ENCODE results near the gene CSK. TPM values are rescaled to one million over a fixed set of nuclear protein-coding genes. Genes with fewer than 3 reads are reported as not detected.

CSK gene
- total RNA-seq, 2 donors from 2014 or later = 64.3 to 126 TPM

- no peak overlapping the region for H3K4me3 ChIP-seq
- no peaks in the 10 kb centered on the region for H3K9me3 ChIP-seq
- peak; percentile 25 for DNase-seq
- TF ChIP-seq CTCF (IDR thresholded peaks at IDR 0.05) = peak; percentile 33
- peak overlapping the region; percentile 38 to 84 for H3K9ac ChIP-seq (ENCODE audit: low read depth in 2 of 2, low read length in 2 of 2)
- intact Hi-C loops (cut with DNase I) = no loop called here
- peak overlapping the region; percentile 88 for H3K27ac ChIP-seq
- no peaks in the 10 kb centered on the region for H3K36me3 ChIP-seq
- H3K27me3 ChIP-seq = no peaks in the 10 kb centered on the region
- peaks cover 57% of the 10 kb centered on the region for H3K4me1 ChIP-seq
Measured at GRCh38 chr15:74788042-74788682, 6.3 kb downstream of the CSK start.

DNA sequence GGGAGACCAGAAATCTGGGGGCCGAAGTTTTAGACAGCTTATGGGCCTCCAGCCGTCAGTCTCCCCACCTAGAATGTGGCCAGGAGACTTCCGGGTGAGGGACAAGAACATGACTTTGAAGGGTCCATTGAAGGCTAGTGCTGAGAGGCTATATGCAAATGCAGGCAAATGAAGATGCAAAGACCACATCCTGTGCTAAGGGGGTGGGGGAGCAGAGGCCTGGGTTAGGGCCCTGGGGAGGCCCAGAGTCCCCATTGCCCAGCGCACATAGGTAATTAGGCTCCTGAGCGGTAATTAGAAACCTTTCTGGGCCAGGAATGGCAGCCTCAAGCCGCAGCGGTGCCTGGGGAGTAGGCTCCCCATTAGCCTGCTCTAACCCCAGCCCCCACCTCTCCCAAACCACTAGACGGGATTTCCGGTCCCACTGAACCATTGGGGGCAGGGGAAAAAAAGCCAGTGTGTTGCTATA is 6.8 kb downstream of the CSK start:
- peak overlapping the region; percentile 20 for H3K4me3 ChIP-seq
- no peaks in the 10 kb centered on the region for H3K36me3 ChIP-seq
- intact Hi-C loops (cut with DNase I) = no loop called here
- H3K9ac ChIP-seq (ENCODE audit: low read depth in 2 of 2, low read length in 2 of 2) = peak overlapping the region; percentile 73 to 84
- no peaks in the 10 kb centered on the region for H3K9me3 ChIP-seq
- no peaks in the 10 kb centered on the region for H3K27me3 ChIP-seq
- H3K27ac ChIP-seq = peak overlapping the region; percentile 88
- no peak for DNase-seq
- H3K4me1 ChIP-seq = peaks cover 57% of the 10 kb centered on the region
- TF ChIP-seq CTCF (IDR thresholded peaks at IDR 0.05) = no peak

DNA sequence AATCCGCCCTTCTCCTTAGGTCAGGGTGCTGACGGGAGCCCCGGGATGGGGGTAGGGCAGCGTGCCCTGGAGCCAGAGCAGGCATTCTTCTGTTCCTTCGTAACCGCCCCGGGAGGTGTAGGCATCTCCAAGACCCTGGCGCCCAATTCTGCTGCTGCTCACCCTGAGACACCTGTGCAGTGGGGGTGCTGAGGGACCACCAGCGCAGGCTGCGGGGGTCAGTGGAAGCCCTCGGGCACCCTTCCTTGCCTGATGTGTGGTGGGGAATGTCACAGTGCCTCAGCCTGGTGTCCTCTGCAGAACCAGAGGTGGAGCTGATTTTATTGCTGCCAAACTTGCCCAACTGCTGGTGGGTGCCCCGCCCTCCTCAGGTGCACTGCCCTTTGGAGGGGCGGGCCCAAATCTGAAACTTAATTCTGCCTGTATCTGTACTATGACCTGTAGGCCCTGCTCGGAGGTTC is 7.3 kb downstream of the CSK start:
- Histone ChIP-seq H3K9ac (ENCODE audit: low read depth in 2 of 2, low read length in 2 of 2) (peak overlapping the region; percentile 73 to 84), H3K36me3 (no peaks in the 10 kb centered on the region), H3K9me3 (no peaks in the 10 kb centered on the region), H3K27me3 (no peaks in the 10 kb centered on the region), H3K27ac (peak overlapping the region; percentile 88), H3K4me3 (peak overlapping the region; percentile 20), H3K4me1 (peaks cover 57% of the 10 kb centered on the region)
- no peak for TF ChIP-seq CTCF (IDR thresholded peaks at IDR 0.05)
- peak; percentile 92 for DNase-seq
- intact Hi-C loops (cut with DNase I) = no loop called here

GRCh38 chr15:74789741-74790079 is 7.8 kb downstream of the CSK start:
- Histone ChIP-seq H3K36me3 (no peaks in the 10 kb centered on the region), H3K27me3 (no peaks in the 10 kb centered on the region), H3K9ac (ENCODE audit: low read depth in 2 of 2, low read length in 2 of 2) (peak overlapping the region; percentile 15 to 84), H3K9me3 (no peaks in the 10 kb centered on the region), H3K4me1 (peaks cover 57% of the 10 kb centered on the region), H3K4me3 (peak overlapping the region; percentile 20), H3K27ac (peak overlapping the region; percentile 88)
- no peak for DNase-seq
- intact Hi-C loops (cut with DNase I) = no loop called here
- TF ChIP-seq CTCF (IDR thresholded peaks at IDR 0.05) = no peak

- peak; percentile 55 for DNase-seq
- no peak for TF ChIP-seq CTCF (IDR thresholded peaks at IDR 0.05)
- no peaks in the 10 kb centered on the region for H3K27me3 ChIP-seq
- no peaks in the 10 kb centered on the region for H3K9me3 ChIP-seq
- H3K4me1 ChIP-seq = peaks cover 57% of the 10 kb centered on the region
- H3K27ac ChIP-seq = peak overlapping the region; percentile 88
- peak overlapping the region; percentile 62 to 84 for H3K9ac ChIP-seq (ENCODE audit: low read depth in 2 of 2, low read length in 2 of 2)
- no peaks in the 10 kb centered on the region for H3K36me3 ChIP-seq
- H3K4me3 ChIP-seq = no peak overlapping the region
- intact Hi-C loops (cut with DNase I) = no loop called here
Measured at GRCh38 chr15:74790080-74790916, 8.4 kb downstream of the CSK start.
